ENCODE measurements around the gene FMC1. TPM values are rescaled to one million over a fixed set of nuclear protein-coding genes. Genes with fewer than 3 reads are reported as not detected.
"Not testable (repeated sequence)": the region's sequence is repeated elsewhere in the genome, so short reads cannot be mapped to it uniquely, and the experiment has no call there.

The FMC1 gene
- total RNA-seq, 6 experiments from 2014 or later: 9.5 to 17.5 (median 14.0) TPM

DNA sequence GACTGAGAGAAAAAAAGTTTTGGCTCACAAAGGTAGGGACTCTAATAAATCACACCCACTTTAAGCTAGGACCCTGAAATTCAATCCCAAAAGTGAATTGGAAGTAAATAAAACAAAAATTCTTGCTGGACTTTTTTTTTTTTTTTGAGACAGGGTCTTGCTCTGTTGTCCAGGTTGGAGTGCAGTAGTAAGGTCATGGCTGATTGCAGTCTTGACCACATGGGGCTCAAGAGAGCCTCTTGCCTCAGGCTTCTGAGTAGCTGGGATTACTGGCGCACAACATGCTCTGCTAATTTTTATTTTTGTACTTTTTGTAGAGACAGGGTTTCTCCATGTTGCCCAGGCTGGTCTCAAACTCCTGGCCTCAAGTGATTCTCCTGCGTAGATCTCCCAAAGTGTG lies 13.6 kb downstream of the FMC1 start:
- H3K27ac Mint-ChIP-seq: no peak overlapping the region
- peaks cover 30% of the 10 kb centered on the region for H3K4me1 Mint-ChIP-seq (ENCODE audit: low read depth)
- no peak overlapping the region for H3K4me3 Mint-ChIP-seq
- H3K9me3 Mint-ChIP-seq: no peaks in the 10 kb centered on the region
- peaks cover 3% of the 10 kb centered on the region; the same call in 1 of the 2 replicates for H3K27me3 Mint-ChIP-seq (ENCODE audit: insufficient read depth)
- no peak for DNase-seq
- TF ChIP-seq, protein P1, sequence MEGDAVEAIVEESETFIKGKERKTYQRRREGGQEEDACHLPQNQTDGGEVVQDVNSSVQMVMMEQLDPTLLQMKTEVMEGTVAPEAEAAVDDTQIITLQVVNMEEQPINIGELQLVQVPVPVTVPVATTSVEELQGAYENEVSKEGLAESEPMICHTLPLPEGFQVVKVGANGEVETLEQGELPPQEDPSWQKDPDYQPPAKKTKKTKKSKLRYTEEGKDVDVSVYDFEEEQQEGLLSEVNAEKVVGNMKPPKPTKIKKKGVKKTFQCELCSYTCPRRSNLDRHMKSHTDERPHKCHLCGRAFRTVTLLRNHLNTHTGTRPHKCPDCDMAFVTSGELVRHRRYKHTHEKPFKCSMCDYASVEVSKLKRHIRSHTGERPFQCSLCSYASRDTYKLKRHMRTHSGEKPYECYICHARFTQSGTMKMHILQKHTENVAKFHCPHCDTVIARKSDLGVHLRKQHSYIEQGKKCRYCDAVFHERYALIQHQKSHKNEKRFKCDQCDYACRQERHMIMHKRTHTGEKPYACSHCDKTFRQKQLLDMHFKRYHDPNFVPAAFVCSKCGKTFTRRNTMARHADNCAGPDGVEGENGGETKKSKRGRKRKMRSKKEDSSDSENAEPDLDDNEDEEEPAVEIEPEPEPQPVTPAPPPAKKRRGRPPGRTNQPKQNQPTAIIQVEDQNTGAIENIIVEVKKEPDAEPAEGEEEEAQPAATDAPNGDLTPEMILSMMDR (IDR thresholded peaks at IDR 0.05): no peak
- peaks cover 12% of the 10 kb centered on the region for H3K36me3 Mint-ChIP-seq (ENCODE audit: low read depth)

DNA sequence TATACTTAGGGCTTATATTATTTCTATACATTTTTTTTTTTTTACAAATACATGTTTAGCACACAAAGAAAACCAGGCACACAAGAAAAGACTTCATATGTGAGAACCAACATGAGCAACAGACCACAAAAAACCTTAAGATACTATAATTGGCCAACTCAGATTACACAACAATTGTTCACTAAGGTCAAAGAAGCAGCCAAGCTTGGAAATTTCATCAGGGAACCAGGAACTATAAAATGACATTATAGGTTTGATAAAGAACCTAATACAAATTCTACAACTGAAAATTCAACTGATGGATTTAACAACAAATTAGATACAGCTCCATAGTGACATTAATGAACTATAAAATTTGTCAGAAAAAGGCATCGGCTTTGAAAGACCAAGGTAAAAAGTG lies 14.2 kb downstream of the FMC1 start:
- Mint-ChIP-seq H3K4me3 (no peak overlapping the region), H3K27me3 (ENCODE audit: insufficient read depth) (peaks cover 6% of the 10 kb centered on the region; the same call in 1 of the 2 replicates), H3K9me3 (no peaks in the 10 kb centered on the region), H3K27ac (peak overlapping the region; percentile 25; the same call in 1 of the 2 replicates), H3K36me3 (ENCODE audit: low read depth) (peaks cover 11% of the 10 kb centered on the region), H3K4me1 (ENCODE audit: low read depth) (peaks cover 27% of the 10 kb centered on the region)
- no peak for DNase-seq
- TF ChIP-seq, protein P1 (IDR thresholded peaks at IDR 0.05): no peak

DNA sequence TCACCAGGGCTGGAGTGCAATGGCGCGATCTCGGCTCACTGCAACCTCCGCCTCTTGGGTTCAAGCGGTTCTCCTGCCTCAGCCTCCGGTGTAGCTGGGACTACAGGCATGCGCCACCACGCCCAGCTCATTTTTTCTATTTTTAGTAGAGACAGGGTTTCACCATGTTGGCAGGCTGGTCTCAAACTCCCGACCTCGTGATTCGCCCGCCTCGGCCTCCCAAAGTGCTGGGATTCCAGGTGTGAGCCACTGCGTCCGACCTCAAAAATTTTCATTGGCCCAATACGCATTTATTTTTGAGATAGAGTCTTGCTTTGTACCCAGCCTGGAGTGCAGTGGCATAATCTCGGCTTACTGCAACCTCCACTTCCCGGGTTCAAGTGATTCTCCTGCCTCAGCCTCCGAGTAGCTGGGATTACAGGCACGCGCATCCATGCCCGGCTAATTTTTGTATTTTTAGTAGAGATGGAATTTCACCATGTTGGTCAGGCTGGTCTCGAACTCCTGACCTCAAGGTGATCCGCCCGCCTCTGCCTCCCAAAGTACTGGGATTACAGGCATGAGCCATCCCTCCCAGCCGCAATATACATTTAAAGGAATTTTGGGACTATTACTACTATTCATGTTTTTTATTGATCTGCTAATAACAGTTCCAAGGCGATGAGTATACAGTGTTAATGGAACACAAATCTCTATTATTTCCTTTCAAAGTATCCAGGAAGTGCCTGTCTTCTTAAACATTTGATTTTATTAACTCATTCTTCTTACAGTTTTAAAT lies 16.8 kb downstream of the FMC1 start:
- Mint-ChIP-seq H3K4me3 (peak overlapping the region; percentile 100), H3K4me1 (ENCODE audit: low read depth) (peaks cover 33% of the 10 kb centered on the region), H3K27ac (peak overlapping the region; percentile 99)

DNA sequence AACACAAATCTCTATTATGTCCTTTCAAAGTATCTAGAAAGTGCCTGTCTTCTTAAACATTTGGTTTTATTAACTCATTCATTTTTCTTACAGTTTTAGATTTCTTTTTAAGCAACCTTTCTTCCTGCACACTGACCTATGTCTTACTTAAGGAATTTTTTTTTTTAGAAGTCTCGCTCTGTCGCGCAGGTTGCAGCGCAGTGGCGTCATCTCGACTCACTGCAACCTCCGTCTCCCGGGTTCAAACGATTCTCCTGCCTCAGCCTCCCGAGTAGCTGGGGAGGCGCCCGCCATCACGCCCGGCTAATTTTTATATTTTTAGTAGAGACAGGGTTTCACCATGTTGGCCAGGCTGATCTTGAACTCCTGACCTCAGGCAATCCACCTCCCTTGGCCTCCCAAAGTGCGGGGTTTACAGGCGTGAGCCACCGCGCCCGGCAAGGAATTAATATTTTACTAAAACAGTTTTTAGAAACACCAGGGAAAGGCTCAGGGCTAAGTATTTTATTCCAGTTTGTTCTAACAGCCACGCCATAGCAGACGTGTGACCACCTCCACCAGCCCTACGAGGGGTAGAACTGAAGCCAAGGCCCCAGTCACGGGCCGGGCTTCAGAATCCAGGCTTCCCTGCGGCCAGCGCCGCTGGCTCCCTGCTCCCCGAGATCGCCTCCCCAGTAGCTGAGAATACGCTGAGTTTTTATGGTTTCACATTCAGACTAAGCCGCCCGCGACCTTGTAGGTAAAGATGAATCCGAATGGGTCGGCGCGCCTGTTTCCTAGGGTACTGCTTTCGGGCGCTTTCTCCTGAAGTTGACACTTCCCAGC lies 17.6 kb downstream of the FMC1 start:
- Mint-ChIP-seq H3K27me3 (ENCODE audit: insufficient read depth) (peaks cover 6% of the 10 kb centered on the region; the same call in 1 of the 2 replicates), H3K4me1 (ENCODE audit: low read depth) (peaks cover 38% of the 10 kb centered on the region), H3K4me3 (peak overlapping the region; percentile 100), H3K27ac (peak overlapping the region; percentile 99), H3K9me3 (no peaks in the 10 kb centered on the region), H3K36me3 (ENCODE audit: low read depth) (peaks cover 17% of the 10 kb centered on the region)
- TF ChIP-seq, protein P1 (IDR thresholded peaks at IDR 0.05): no peak
- DNase-seq: no peak

More for the DNA sequence above, 16.8 kb downstream of the FMC1 start:
- not testable (repeated sequence) for DNase-seq; H3K27me3 Mint-ChIP-seq (ENCODE audit: insufficient read depth); H3K9me3 Mint-ChIP-seq
- H3K36me3 Mint-ChIP-seq (ENCODE audit: low read depth): peaks cover 15% of the 10 kb centered on the region

DNA sequence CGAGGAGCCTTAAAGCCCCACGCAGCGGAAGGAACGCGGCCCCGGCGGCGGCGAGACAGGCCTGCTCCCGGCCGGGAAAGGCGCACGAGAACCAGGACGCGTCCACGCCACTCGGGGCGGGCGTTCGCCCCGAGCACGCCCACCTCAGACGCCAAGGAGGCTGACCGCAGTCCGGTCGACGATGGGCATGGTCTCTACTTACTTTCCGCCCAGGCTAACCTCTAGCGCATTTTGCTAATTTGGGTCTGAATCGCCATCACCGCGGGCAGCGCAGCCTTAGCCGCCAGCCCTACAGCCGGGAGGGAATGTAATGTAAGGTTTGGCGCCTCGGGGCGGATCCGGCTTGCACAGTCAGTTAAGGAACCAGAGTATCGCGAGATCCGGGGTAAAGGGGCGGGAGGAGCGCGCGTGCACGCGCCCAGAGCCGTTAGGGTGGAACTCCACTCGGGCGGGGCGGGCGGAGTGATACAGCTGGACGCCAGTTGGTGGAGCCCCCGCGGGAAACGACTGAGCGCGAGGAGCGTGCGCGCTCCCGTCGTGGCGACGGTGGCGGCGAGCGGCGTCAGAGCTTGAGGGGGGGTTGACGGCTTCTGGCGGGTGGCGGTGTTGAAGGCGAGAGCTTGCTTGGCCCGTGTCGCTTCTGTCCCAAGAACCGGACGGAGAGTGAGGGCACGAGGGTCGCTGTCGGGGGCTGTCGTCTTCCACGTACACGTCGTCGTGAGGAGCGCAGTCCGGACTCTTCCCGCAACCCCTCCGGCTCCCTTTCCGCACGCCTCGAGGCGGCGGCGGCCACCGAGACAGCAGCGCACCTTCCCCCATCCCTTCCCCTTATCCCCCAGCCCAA lies 18.5 kb downstream of the FMC1 start, which contains the start of gene LUC7L2:
Gene LUC7L2 (plus strand): TSS at position 529 of the 844 bp plus-strand sequence. CDS start 368 bp downstream, outside the sequence.
- Mint-ChIP-seq H3K36me3 (ENCODE audit: low read depth) (peaks cover 17% of the 10 kb centered on the region), H3K27me3 (ENCODE audit: insufficient read depth) (peaks cover 6% of the 10 kb centered on the region; the same call in 1 of the 2 replicates), H3K4me1 (ENCODE audit: low read depth) (peaks cover 39% of the 10 kb centered on the region), H3K9me3 (no peaks in the 10 kb centered on the region), H3K27ac (peak within 1 kb of the TSS; percentile 99), H3K4me3 (peak within 1 kb of the TSS; percentile 100)
- TF ChIP-seq, protein P1 (IDR thresholded peaks at IDR 0.05): peak; percentile 39
- peak; percentile 98 for DNase-seq

Measured in HFFc6 (cell line).